K562 (cell line): ENCODE results near the gene NTM.

Experiments
- DACH1 ChIP-seq: fragments of 450-650 bp; IDR thresholded peaks from 2 replicates; pipeline ENCODE4 v1.6.1; 2018; ENCODE audit not compliant: partially characterized antibody
- LEF1 ChIP-seq: fragments of 450-650 bp; IDR thresholded peaks from 2 replicates; pipeline ENCODE4 v1.6.1; 2016; ENCODE audit warnings: mild to moderate bottlenecking
- MXI1 ChIP-seq: IDR thresholded peaks from 2 replicates; pipeline ENCODE4 v1.6.1; 2011; ENCODE audit warnings: low read depth, mild to moderate bottlenecking, improper control_type of control experiment, low read length
- TARDBP ChIP-seq: fragments of 450-650 bp; IDR thresholded peaks from 2 replicates; pipeline ENCODE4 v1.6.1; 2016

DNA sequence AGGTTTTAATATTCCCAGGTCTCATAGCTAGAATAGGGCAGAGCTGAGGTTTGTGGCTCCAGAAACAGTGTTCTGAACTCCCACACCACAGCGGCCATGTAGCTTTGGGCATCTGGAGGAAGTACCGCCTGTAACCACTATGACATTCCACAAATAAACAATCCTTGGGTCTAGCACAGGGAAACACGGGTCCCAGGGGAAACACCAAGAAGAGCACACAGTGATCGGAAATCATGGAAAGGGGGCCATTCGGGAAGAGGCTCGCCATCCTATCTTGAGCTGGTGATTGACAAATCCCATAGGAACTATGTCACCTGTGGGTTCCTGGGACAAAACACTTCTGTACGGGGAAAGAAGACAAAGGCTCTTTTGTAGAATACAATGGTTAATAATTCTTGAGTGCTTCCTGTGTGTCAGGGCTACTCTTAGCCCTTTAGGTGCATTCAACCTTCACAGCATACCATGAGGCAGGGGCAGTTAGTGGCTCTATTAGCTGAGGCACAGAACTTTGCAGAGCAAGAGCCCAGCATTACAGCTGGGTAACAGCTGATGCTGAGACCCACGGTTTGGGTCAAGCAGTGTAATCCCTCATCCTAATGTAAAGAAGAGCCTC lies 514.2 kb downstream of the NTM start:
- TF ChIP-seq MXI1 (no peak), DACH1 (no peak), TARDBP (no peak), LEF1 (no peak)
